GM23248 (cell line): Measurements from ENCODE around the gene OR10A4. TPM values are rescaled to one million over a fixed set of nuclear protein-coding genes. Genes with fewer than 3 reads are reported as not detected.

Experiments used
- DNase-seq: peaks from one replicate; pipeline ENCODE4 v3.0.0-alpha.2; 2015
- H2AFZ ChIP-seq: fragments of 200-600 bp; sonication (generic); 2 replicates; pipeline ENCODE4 v1.6.1; 2016; ENCODE audit warnings: antibody characterized with exemption
- H3F3A ChIP-seq: fragments of 200-600 bp; sonication (generic); 2 replicates; pipeline ENCODE4 v1.6.1; 2016; ENCODE audit warnings: mild to moderate bottlenecking, antibody characterized with exemption, mixed run types; ENCODE audit not compliant: insufficient read depth
- H3K27ac ChIP-seq: fragments of 200-600 bp; sonication (generic); 2 replicates; pipeline ENCODE4 v1.5.1; 2016; ENCODE audit warnings: mild to moderate bottlenecking
- H3K27me3 ChIP-seq: fragments of 200-600 bp; sonication (generic); replicated peaks from 2 replicates; pipeline ENCODE4 v1.6.1; 2016; ENCODE audit warnings: mild to moderate bottlenecking; ENCODE audit not compliant: insufficient read depth
- H3K36me3 ChIP-seq: fragments of 200-600 bp; sonication (generic); 2 replicates; pipeline ENCODE4 v1.6.1; 2016; ENCODE audit warnings: low read depth, mild to moderate bottlenecking
- H3K4me1 ChIP-seq: fragments of 200-600 bp; sonication (generic); 2 replicates; pipeline ENCODE4 v1.6.1; 2016; ENCODE audit warnings: mild to moderate bottlenecking; ENCODE audit not compliant: insufficient read depth
- H3K4me2 ChIP-seq: fragments of 200-600 bp; sonication (generic); one replicate; pipeline ENCODE4 v1.6.1; 2016; ENCODE audit warnings: mild to moderate bottlenecking; ENCODE audit not compliant: unreplicated experiment
- H3K4me3 ChIP-seq: fragments of 200-600 bp; sonication (generic); 2 replicates; pipeline ENCODE4 v1.5.1; 2016; ENCODE audit warnings: mild to moderate bottlenecking
- H3K79me2 ChIP-seq: fragments of 200-600 bp; sonication (generic); 2 replicates; pipeline ENCODE4 v1.6.1; 2016; ENCODE audit warnings: mild to moderate bottlenecking; ENCODE audit not compliant: insufficient read depth
- H3K9ac ChIP-seq: fragments of 200-600 bp; sonication (generic); 2 replicates; pipeline ENCODE4 v1.6.1; 2016; ENCODE audit warnings: mild to moderate bottlenecking
- H3K9me2 ChIP-seq: fragments of 200-600 bp; sonication (generic); 2 replicates; pipeline ENCODE4 v1.6.1; 2016; ENCODE audit warnings: mixed run types, mild to moderate bottlenecking, moderate library complexity; ENCODE audit not compliant: insufficient read depth
- H3K9me3 ChIP-seq: fragments of 200-600 bp; sonication (generic); one replicate; pipeline ENCODE4 v1.6.1; 2017; ENCODE audit warnings: low read depth
- H4K20me1 ChIP-seq: fragments of 200-600 bp; sonication (generic); 2 replicates; pipeline ENCODE4 v1.6.0; 2016; ENCODE audit not compliant: insufficient read depth
- EZH2 ChIP-seq: fragments of 200-600 bp; sonication (generic); IDR thresholded peaks from 2 replicates; pipeline ENCODE4 v1.6.1; 2018; ENCODE audit warnings: antibody characterized with exemption, mild to moderate bottlenecking; ENCODE audit not compliant: insufficient read depth, poor library complexity, severe bottlenecking
- EZH2phosphoT487 ChIP-seq: fragments of 200-600 bp; sonication (generic); IDR thresholded peaks from 2 replicates; pipeline ENCODE4 v1.6.1; 2018; ENCODE audit warnings: antibody characterized with exemption, moderate library complexity, mild to moderate bottlenecking, low read depth; ENCODE audit not compliant: insufficient read depth
- WGBS, 2 experiments: methylation state at CpG; one replicate each; pipeline ENCODE4 v1.1.6; 2015 to 2017; ENCODE audit warnings: low lambda C conversion rate in 2 of 2, low coverage in 1 of 2; ENCODE audit errors: missing lambda C conversion rate in 2 of 2; 5-methylcytosine and 5-hydroxymethylcytosine counted together
- in situ Hi-C: fragments of 300-500 bp; cut with MboI; formaldehyde crosslinking; loops from 2 replicates; pipeline ENCODE4 v1.15.0; 2020
- polyA plus RNA-seq: library from polyadenylated mRNA; unstranded; fragments of >200 nt; fragmentation: Nextera tagmentation; extraction: Ambion mirVana; gene quantifications from 2 replicates; pipeline ENCODE4 v1.2.1, GENCODE V29; 2016
- total RNA-seq: library from RNA; depleted of rRNA; stranded (reverse); fragments of >200 nt; shearing (Covaris generic); gene quantifications from 2 replicates; pipeline ENCODE4 v1.2.3, GENCODE V29; 2014

The OR10A4 gene
- total and polyA plus RNA-seq, 2 experiments from 2014 or later = not detected

DNA sequence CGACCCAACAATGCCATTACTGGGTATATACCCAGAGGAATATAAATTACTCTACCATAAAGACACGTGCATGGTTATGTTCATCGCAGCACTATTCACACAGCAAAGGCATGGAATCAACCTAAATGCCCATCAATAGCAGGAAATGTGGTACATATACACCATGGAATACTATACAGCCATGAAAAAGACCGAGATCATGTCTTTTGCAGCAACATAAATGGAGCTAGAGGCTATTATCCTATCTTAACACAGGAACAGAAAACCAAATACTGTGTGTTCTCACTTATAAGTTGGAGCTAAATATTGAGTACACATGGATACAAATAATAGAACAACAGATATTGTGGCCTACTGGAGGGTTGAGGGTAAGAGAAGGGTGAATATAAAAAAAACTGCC lies 12.4 kb downstream of the OR10A4 start:
- H3K9me2 ChIP-seq = no peaks in the 10 kb centered on the region
- no peaks in the 10 kb centered on the region for H3K79me2 ChIP-seq
- no peaks in the 10 kb centered on the region for H4K20me1 ChIP-seq
- H3F3A ChIP-seq = no peaks in the 10 kb centered on the region
- no peak for TF ChIP-seq EZH2
- TF ChIP-seq EZH2phosphoT487 = no peak
- no peaks in the 10 kb centered on the region for H3K9me3 ChIP-seq
- no peak overlapping the region for H3K4me3 ChIP-seq
- no peaks in the 10 kb centered on the region for H3K4me1 ChIP-seq
- H3K9ac ChIP-seq = no peak overlapping the region
- H3K36me3 ChIP-seq = no peaks in the 10 kb centered on the region
- no peak overlapping the region for H3K27ac ChIP-seq
- H2AFZ ChIP-seq = no peak overlapping the region
- H3K4me2 ChIP-seq = no peak overlapping the region
- 78 to 84% methylated on average over 4 of the region's 4 CpGs for WGBS, 2 experiments
- DNase-seq = no peak
- H3K27me3 ChIP-seq = no peaks in the 10 kb centered on the region
- in situ Hi-C loops = no loop called here

DNA sequence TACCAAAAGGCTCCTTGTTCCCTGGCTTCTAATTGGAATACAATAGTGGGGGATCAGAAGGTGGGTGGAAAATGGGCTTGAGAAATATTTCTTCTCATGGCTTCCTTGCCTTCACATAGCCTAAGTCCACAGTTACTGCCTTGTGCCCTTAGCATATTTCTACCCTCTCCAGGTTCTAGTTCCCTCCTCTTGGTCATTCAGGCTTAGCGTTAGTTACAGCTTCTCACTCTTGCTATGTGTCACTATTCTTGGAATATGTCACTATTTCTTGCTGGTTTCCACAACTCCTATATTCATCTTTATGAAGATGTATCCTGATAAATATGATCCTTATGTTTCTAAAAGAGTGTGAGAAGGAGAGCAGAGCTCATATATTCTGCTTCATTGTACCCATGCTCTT lies 13.4 kb downstream of the OR10A4 start:
- Histone ChIP-seq H3K4me1 (no peaks in the 10 kb centered on the region), H3K4me3 (no peak overlapping the region), H2AFZ (no peak overlapping the region), H3K9me3 (no peaks in the 10 kb centered on the region), H3K79me2 (no peaks in the 10 kb centered on the region), H3K9me2 (no peaks in the 10 kb centered on the region), H3K27ac (no peak overlapping the region), H3K27me3 (no peaks in the 10 kb centered on the region), H3K9ac (no peak overlapping the region), H4K20me1 (no peaks in the 10 kb centered on the region), H3K36me3 (no peaks in the 10 kb centered on the region), H3K4me2 (no peak overlapping the region), H3F3A (no peaks in the 10 kb centered on the region)
- 50 to 73% methylated on average over 1 of the region's 1 CpG for WGBS, 2 experiments
- no peak for DNase-seq
- TF ChIP-seq EZH2 (no peak), EZH2phosphoT487 (no peak)
- in situ Hi-C loops = no loop called here

DNA sequence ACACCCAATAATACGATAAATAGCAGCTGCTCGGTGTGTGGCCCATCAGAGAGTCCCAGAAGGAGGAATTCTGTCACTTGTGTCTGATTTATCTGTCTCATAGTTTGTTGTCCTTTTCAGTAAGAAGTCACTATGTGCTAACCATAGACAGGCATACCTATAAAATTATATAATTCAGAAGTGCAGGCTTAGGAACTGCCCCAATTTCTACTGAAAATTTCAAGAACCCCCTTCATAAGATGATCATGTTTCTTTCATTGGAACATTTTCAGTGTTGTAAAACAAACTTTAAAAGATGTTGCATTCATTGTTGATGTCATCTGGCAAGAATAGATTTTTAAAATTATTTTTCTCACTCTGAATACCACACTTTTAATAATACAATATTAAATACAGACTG lies 16.0 kb downstream of the OR10A4 start, which contains the start of gene OR2D2:
Gene OR2D2 (minus strand): TSS at position 101 of the 400 bp plus-strand sequence. CDS start 0 bp downstream, at position 101.
- no peak within 1 kb of the TSS for H3K4me3 ChIP-seq
- no peaks in the 10 kb centered on the region for H3K4me1 ChIP-seq
- no peaks in the 10 kb centered on the region for H4K20me1 ChIP-seq
- H2AFZ ChIP-seq = no peak within 1 kb of the TSS
- in situ Hi-C loops = no loop called here
- no peak within 1 kb of the TSS for H3K9ac ChIP-seq
- 48 to 51% methylated on average over 2 of the region's 2 CpGs for WGBS, 2 experiments
- no peak for DNase-seq
- no peaks in the 10 kb centered on the region for H3F3A ChIP-seq
- no peaks in the 10 kb centered on the region for H3K36me3 ChIP-seq
- H3K27ac ChIP-seq = no peak within 1 kb of the TSS
- no peaks in the 10 kb centered on the region for H3K27me3 ChIP-seq
- no peak within 1 kb of the TSS for H3K4me2 ChIP-seq
- no peak for TF ChIP-seq EZH2
- no peak for TF ChIP-seq EZH2phosphoT487
- no peaks in the 10 kb centered on the region for H3K9me2 ChIP-seq
- H3K79me2 ChIP-seq = no peaks in the 10 kb centered on the region
- no peaks in the 10 kb centered on the region for H3K9me3 ChIP-seq

DNA sequence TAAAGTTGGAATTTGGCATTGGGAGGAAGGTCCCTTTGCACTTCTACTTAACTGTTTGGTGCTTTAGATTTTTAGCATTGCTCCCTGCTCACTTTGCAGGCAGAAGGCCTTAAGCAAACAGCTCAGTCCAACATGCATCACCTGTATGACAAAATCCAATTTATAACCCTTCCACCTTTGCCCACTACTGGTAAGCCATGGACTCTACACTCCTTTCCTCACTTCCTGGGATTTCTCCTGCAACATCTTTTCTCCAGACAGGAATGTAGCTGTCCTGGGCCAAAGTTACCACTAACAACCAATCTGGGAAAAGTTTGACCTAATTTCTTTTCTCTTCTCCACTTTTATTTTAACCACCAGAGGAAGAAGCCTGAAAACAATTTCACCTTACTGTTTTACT lies 17.7 kb downstream of the OR10A4 start:
- TF ChIP-seq EZH2phosphoT487 (no peak), EZH2 (no peak)
- Histone ChIP-seq H3K9ac (no peak overlapping the region), H3F3A (no peaks in the 10 kb centered on the region), H2AFZ (no peak overlapping the region), H3K27me3 (no peaks in the 10 kb centered on the region), H3K9me3 (no peaks in the 10 kb centered on the region), H3K36me3 (no peaks in the 10 kb centered on the region), H3K27ac (no peak overlapping the region), H3K4me3 (no peak overlapping the region), H3K9me2 (no peaks in the 10 kb centered on the region), H4K20me1 (no peaks in the 10 kb centered on the region), H3K79me2 (no peaks in the 10 kb centered on the region), H3K4me2 (no peak overlapping the region), H3K4me1 (no peaks in the 10 kb centered on the region)
- DNase-seq = no peak
- in situ Hi-C loops = no loop called here

DNA sequence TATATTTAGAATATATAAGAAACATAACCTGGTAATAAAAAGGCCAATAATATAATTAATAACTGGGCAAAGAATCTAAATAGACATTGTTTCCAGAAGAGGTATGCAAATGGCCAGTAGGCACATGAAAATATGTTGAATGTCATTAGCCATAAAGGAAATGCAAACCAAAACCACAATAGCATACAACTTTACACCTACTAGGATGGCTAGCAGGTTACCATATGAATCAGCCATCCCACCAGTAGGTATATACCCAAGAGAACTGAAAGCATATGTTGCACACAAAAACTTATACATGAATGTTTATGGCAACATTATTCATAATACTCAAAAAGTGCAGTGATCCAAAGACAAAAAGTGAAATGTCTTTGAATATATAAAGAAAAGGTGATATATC lies 18.6 kb downstream of the OR10A4 start:
- TF ChIP-seq EZH2phosphoT487 = no peak
- TF ChIP-seq EZH2 = no peak
- no peak for DNase-seq
- in situ Hi-C loops = no loop called here
- Histone ChIP-seq H3K9me2 (no peaks in the 10 kb centered on the region), H3K27me3 (no peaks in the 10 kb centered on the region), H3K27ac (no peak overlapping the region), H4K20me1 (no peaks in the 10 kb centered on the region), H3F3A (no peaks in the 10 kb centered on the region), H3K9me3 (no peaks in the 10 kb centered on the region), H2AFZ (no peak overlapping the region), H3K9ac (no peak overlapping the region), H3K4me3 (no peak overlapping the region), H3K4me2 (no peak overlapping the region), H3K36me3 (no peaks in the 10 kb centered on the region), H3K79me2 (no peaks in the 10 kb centered on the region), H3K4me1 (no peaks in the 10 kb centered on the region)
